AG10803 (cell line): ENCODE data around the gene BCS1L.

ENCODE experiments used
- DNase-seq: peaks from one replicate; pipeline ENCODE4 v3.0.0; 2010; ENCODE audit warnings: low read depth
- H3K4me3 ChIP-seq: 2 replicates; pipeline ENCODE4 v1.5.1; 2011; ENCODE audit warnings: mild to moderate bottlenecking, low read length, control low read depth
- CTCF ChIP-seq: conservative IDR thresholded peaks from 2 replicates; pipeline ENCODE4 v1.5.1; 2011; ENCODE audit warnings: mild to moderate bottlenecking, low read length, control low read depth, inconsistent platforms

The BCS1L gene

DNA sequence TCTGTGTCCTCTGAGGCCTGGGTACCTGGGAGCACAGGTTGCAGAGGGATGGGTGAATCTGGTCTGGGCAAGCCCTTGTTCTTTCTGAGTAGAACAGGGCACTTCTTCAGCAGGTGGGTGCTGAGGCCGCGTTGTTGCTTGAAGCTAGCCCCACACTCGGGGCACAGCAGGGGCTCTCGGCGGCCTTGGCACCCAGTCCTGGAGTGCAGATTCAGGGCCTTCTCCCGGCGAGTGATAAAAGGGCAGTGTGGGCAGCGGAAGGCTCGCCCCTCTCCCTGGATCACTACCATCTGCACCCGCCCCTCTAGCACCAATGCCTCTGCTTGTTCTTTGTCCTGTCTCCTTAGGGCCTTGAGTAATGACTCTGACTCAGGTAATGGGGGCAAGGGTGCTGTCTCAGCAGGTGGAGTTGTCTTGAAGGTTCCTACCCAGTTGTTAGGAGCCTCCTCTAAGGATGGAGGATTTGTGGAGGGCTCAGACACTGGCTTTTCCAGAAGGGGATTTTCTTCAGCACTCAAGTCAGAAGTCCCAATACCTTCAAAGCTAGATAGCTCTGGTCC is 15.7 kb upstream of the BCS1L start:
- no peak overlapping the region for H3K4me3 ChIP-seq
- TF ChIP-seq CTCF = no peak
- no peak for DNase-seq

DNA sequence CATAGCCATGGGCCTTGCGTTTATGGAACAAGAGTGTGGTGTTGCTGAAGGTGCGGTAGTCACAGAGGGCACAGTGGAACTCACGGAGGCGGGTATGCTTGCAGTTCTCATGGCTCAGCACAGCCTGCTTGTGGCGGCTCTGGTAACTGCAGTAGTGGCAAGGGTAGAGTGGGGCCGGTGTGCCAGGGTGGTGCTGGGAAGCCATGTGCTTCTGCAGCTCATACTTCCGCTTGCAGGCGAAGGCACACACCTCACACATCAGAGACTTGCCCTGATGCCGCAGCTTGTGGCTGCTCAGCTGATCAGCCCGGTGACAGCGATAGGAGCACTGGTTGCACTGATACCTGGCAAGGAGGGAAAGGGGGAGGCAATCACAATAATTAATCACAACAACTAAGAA is 14.8 kb upstream of the BCS1L start:
- H3K4me3 ChIP-seq = no peak overlapping the region
- no peak for TF ChIP-seq CTCF
- no peak for DNase-seq

GRCh38 chr2:218645126-218645525 is 14.4 kb upstream of the BCS1L start:
- TF ChIP-seq CTCF = no peak
- H3K4me3 ChIP-seq = no peak overlapping the region
- peak; percentile 36 for DNase-seq

DNA sequence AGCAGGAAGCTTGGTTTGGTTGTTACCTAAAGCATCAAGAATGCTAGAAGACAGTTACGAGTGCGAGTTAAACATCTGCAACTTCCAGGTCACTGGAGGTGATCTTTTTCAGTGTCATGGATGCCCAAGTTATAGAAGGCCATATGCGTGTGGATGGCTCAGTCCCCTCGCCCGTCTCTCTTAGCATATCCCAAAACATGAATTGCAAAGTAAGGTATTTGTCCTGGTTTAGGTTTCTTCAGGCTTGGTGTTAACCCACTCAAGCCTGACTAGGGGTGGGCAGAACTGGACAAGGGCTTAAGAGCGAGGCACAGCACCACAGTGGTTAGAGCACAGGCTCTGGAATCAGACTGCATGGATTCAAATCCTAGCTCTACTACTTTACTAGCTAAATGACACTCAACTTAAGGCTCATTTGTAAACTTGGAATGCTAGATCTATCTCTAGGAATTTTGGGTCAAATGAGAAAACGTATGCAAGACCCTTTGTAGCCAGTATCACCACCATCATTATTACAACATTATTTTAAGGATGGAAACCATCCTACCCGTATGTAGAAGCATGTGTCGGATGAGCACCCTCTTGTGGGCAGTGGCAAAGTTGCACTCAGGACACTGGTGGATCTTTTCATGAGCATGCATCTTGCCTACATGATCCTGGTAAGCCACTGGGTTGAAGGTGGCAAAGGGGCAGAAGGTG is 11.2 kb upstream of the BCS1L start:
- DNase-seq = peak; percentile 68
- H3K4me3 ChIP-seq = no peak overlapping the region
- TF ChIP-seq CTCF = peak; percentile 96

DNA sequence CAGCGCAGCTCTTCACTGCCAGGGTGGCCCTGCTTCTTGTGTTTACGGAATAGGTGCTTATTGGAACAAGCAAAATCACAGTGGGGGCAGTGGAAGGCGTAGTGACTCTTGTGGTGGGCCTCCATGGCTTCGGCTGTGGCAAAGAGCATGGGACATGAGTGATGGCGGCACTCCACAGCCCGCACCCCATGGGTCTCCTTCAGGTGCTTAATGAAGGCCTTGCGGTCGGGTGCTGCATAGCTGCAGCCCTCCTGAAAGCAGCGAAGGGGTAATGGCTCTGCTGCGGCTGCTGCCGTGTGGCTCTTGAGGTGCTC is 10.7 kb upstream of the BCS1L start:
- DNase-seq = no peak
- H3K4me3 ChIP-seq = no peak overlapping the region
- no peak for TF ChIP-seq CTCF

DNA sequence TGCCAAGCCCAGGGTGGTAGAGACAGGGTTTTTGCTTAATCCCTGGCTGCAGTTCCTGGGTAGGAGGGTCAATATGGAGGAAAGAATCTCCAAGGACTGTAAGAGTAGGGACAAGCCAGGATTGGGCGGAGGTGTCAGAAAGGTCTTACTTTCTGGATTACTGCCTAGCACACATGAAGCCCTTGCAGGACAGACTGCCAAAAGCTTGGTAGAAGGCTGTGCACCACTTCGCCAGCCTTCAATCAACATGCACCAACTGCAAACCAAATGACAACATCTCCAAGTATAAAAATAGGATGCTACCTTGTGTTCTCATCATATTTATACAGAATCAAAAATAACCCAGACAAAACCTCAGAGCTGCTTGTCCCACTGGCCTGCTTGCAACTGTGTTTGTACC is 3.7 kb upstream of the BCS1L start:
- no peak overlapping the region for H3K4me3 ChIP-seq
- DNase-seq = no peak
- no peak for TF ChIP-seq CTCF

GRCh38 chr2:218658671-218659257 is 719 bp upstream of the BCS1L start:
- peak; percentile 59 for TF ChIP-seq CTCF
- peak overlapping the region; percentile 89 for H3K4me3 ChIP-seq
- peak; percentile 35 for DNase-seq
